T-helper 1 cell (primary cell): ENCODE results near the gene CACNA1D.

Source experiments
- DNase-seq, 5 donors: peaks; one replicate each; pipeline ENCODE4 v3.0.0-alpha.2; 2012 to 2020

CACNA1D gene

GRCh38 chr3:53795176-53795575 lies 300.8 kb downstream of the CACNA1D start:
- no peak for DNase-seq

- DNase-seq = no peak
Measured at GRCh38 chr3:53795789-53796560, 301.6 kb downstream of the CACNA1D start.

- no peak for DNase-seq
Measured at GRCh38 chr3:53798144-53798543, 303.7 kb downstream of the CACNA1D start.

DNA sequence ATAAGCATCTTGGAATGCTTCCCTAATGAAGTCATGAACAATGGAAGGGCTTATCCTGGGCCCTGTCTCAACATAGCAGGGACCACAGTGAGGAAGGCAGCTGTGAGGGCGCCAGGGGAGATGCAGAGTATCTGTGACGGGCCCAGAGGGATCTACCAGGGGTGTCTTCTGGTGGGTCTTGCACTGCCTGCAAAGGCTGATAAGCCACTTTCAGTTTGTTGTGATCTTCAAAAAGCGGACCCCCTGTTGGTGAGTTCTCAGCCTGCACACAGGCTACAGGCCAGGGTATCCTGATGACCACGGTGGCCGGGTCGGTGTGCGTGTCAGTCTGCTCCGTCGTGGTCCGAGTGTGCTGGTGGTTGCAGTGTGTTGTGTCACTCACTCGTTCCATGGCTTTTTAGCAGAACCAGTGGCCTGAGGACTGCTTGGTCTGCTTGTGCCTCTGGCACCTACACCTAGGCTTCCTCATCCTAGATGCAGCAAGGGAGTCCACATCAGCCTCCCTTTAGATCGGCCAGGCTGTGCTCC lies 305.0 kb downstream of the CACNA1D start:
- no peak for DNase-seq

DNA sequence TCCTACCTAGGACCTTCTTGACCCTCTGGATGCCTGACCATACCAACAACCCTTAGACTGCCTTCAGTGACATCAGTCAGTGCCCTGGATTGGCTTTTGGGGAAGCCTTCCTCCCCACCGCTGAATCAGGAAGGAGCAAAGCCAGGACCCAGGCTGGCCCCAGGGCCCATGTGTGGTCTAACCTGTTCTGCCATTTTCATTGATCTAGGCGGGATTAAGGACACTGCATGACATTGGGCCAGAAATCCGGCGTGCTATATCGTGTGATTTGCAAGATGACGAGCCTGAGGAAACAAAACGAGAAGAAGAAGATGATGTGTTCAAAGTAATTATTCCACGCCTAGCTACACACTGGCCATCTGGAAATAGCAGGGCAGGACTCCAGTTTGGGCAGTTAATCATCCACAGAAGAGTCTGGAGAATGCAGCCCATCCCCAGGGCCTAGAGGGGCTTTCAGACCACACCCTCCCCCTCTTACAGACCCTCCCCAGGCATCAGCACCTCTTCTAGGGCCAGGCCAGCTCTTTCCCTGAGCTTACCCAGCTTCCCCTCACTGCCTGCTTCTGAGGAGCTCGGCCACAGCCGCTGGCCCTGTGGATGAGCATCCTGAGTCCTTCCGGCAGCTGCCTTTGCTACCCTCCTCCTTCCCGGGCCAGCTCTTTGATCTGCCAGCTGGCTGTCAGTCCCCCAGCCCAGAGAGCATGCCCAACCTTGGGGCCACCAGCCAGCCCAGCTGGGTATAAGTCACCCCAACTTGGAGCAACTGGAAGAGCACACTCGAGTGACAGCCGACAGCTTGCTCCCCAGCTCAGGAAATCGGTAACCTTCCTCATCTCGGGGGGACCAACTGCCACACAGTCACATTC lies 305.9 kb downstream of the CACNA1D start:
- DNase-seq = no peak

DNA sequence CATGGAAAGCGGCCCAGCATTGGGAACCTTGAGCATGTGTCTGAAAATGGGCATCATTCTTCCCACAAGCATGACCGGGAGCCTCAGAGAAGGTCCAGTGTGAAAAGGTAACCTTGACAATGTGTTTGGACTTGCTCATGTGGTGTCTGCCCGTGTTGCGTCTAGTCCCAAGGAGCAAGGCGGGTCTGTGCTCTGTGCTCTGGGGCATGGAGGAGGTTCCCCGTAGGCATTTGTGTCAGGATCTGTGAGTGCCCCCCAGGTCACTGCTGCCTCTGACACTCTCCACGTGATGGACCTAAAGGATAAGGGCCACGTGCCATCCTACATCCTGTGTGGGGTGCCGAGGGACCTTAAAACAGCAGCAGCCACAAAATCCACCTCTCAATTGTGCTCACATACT lies 306.9 kb downstream of the CACNA1D start:
- DNase-seq = no peak

- DNase-seq = no peak
Measured at GRCh38 chr3:53802256-53802880, 308.0 kb downstream of the CACNA1D start.

DNA sequence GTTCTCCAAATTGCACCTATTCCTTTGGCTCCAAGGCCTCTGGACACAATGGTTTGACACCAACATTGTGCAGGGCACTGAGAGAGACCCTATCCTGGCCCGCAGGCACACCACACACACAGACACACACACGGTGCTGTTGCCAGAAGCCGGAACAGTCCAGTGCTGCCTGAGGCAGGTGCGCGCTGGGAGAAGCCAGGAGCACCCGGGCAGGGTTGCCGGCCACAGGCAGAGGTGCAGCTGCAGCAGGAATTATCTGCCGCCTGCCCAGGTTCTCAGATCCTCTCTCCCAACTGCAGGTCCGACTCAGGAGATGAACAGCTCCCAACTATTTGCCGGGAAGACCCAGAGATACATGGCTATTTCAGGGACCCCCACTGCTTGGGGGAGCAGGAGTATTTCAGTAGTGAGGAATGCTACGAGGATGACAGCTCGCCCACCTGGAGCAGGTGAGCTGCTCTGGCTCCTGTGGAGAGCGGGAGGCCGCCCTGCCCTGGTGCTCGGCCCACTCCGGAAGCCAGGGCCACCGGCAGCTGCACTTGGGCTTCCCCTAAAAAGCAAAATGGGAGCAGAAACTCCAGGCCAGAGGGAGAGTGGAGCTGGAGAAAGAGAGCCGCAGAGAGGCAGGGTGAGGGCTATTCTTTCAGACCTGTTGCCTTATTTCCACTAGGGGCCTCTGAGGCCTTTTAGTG lies 308.9 kb downstream of the CACNA1D start:
- DNase-seq = no peak

DNA sequence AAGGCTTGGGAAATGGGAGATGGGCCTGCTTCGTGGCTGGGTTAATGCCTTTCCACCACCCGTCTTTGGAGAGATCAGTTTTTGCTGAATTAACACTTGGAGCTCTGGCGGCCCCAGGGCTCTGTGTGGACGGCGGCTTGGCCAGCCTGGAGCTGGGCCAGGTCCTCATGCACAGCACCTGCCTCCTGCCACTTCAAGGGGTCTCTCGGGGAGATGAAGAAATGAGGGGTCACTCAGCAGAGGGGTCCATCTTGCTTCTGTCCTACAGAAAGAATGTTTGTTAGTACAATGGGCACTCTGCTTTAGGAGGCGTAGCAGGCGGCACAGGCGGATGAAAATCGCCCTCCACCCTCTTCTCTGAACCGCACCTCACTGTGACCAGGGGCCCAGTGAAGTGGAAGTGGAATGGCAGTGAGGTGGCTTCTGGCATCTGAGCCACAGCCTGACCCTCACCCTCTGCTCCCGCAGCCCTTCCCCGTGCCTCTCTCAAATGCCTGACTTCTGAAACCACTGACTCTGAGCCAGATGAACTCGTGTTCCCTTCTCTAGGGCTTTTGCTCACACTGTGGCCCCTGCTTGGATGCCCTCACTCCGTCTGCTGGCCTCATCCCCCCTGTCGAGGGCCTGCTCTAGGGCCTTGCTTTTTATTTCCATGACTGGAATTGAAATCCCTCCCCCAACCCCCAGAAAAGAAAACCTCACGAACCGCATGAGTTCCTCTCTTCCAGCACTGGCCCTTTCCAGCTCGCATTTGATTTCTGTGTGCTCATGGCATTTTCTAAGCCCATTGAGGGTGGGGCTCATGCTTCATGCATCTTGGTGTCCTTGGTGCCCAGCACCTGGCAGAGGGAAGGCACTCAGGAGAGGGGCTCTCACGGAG lies 309.6 kb downstream of the CACNA1D start:
- no peak for DNase-seq

DNA sequence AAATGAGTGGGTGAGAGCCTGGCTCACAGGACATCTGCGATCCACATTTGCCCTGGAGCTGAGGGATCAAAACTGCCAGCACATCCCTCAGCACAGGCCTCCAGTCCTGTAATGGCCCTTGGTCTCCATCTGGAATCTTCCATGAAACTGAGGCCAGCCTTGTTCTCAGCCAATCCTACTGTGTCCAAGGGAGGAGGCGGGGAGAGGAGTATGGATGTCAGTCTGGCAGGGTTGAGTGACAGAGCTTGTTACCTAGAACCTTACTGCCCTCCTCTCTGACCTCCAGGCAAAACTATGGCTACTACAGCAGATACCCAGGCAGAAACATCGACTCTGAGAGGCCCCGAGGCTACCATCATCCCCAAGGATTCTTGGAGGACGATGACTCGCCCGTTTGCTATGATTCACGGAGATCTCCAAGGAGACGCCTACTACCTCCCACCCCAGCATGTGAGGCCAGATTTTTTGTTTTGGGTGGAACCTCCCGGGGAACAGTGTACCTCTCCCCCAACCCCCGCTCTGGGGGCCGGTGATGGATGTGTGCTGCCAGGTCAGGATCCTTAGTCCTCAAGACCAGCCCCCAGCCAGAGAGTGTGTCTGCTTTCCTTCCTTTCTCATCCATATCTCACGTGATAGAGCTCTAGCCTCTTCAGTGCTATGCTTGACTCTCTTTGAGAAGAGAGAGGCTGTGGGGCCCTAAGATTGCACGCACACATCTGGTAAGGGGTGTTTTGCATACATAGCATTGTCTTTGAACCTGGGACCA lies 310.5 kb downstream of the CACNA1D start:
- DNase-seq = no peak

GRCh38 chr3:53805463-53806159 lies 311.2 kb downstream of the CACNA1D start:
- DNase-seq = no peak

DNA sequence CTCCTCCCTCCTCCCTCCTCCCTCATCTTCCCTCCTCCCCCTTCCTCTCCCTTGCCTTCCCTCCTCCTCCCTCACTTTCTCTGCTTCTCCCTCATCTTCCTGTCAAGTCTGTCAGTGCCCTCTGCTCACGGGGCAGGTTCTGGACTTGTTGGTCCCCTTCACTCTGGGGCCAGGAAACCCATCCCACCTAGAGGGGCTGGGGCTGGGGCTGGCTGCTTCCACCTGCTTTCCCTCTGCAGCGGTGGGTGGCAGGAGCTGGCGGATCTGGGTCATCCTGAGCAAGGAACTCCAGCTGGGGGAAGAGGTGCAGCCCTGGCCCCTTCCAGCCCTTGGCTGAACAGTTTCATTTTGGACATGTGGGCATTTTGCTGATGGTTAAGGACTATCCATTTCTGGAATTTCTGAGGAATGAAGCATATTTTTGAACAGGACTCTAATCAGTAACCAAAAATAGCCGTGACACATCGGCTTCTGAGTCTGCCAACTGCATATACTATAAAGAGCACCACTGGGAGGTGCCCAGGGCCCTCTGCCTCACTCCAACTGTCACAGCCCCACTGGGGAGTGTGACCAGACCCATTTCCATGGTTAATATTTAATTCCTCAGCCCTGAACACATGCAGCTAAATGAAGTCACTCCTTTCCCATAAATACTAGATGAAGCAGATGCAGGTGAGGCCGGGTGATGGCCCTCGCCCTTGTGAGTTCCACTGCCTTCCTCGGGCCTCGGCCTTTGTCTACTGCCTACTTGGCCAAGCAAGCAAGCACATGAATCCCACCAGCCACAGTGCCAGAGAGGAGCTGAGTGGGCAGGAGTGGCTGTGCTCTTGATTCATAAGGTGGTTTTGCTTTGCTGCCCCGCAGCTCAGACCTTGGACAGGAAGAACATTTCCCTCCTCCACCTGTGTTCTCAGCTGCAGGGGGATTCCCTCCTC lies 312.0 kb downstream of the CACNA1D start:
- no peak for DNase-seq

DNA sequence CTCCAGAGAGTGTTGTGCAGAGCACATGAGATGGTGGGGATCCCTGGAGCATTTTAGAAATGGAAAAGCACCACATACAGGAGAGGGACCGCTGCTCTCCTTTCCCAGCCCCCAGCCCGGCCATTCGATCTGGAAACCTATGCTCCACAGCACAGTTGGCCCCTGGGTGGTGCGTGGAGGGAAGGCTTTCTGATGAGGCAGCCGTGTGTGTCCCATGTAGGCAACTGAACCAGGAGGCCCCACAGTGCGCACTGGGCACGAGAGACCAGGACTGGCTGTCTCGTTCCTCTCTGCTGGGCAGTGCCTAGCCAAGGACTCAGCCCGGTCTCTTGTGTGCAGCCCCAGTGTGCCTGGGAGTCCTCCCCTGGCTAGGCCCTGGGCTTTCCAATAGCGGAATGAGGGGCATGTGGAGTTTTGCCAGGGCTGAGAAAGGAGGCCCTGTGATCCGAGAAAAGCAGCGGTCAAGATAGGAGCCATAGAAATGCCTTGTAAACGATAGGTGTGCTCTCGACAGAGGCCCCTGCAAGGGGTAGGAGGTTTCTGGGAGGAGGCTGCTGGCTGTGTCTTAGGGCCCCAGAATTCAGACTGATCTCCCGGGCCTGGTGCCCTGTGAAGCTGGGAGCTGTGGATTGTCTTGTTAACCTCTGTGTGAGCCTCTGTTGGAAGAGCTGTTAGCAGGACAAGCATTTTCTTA lies 312.9 kb downstream of the CACNA1D start:
- DNase-seq = no peak

DNA sequence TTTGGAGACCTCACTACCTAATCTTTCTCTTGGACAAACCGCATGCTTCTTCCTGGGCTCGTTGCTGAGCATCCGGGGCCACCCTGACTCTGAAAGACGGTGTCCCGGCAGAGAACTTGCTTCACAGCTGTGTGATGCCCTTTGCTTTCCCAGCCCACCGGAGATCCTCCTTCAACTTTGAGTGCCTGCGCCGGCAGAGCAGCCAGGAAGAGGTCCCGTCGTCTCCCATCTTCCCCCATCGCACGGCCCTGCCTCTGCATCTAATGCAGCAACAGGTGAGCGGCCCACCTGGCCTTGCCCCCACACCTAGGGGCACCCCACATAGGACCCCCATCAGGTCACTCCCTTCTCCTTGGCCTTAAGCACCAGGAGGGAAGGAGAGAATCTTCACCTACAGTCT lies 314.1 kb downstream of the CACNA1D start:
- no peak for DNase-seq

GRCh38 chr3:53809267-53809666 lies 314.9 kb downstream of the CACNA1D start:
- no peak for DNase-seq

DNA sequence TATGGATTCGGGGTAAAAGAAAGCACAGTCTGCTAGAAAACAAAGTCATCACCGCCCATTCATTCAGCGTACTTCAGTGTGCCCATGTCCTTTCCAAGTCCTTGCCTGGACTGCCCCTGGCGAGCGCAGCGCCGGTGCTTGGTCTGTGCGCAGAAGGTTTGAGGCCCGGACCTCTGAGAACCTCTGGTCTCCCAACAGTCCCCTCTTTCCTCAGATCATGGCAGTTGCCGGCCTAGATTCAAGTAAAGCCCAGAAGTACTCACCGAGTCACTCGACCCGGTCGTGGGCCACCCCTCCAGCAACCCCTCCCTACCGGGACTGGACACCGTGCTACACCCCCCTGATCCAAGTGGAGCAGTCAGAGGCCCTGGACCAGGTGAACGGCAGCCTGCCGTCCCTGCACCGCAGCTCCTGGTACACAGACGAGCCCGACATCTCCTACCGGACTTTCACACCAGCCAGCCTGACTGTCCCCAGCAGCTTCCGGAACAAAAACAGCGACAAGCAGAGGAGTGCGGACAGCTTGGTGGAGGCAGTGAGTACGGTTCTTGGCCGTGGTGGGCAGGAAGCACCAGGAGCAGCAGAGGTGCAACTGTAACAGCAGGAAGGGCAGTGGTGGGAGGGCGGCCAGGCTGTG lies 315.5 kb downstream of the CACNA1D start:
- DNase-seq = no peak

GRCh38 chr3:53811143-53811927 lies 316.9 kb downstream of the CACNA1D start:
- no peak for DNase-seq
